Kidney epithelial cell (primary cell): ENCODE data around the gene TTLL5. TPM values are rescaled to one million over a fixed set of nuclear protein-coding genes. Genes with fewer than 3 reads are reported as not detected.

Source experiments
- DNase-seq: peaks from one replicate; pipeline ENCODE4 v3.0.0-alpha.2; 2010; ENCODE audit warnings: low read depth
- H3K27me3 ChIP-seq: 2 replicates; pipeline ENCODE4 v1.6.0; 2011; ENCODE audit warnings: low read length; ENCODE audit not compliant: control insufficient read depth, insufficient read depth
- H3K36me3 ChIP-seq: 2 replicates; pipeline ENCODE4 v1.5.1; 2011; ENCODE audit warnings: low read length; ENCODE audit not compliant: control insufficient read depth, insufficient read depth
- H3K4me3 ChIP-seq: 2 replicates; pipeline ENCODE4 v1.5.1; 2011; ENCODE audit warnings: low read depth, mild to moderate bottlenecking, control low read depth, low read length
- CTCF ChIP-seq: IDR thresholded peaks from 2 replicates; pipeline ENCODE4 v1.5.1; 2011; ENCODE audit warnings: mild to moderate bottlenecking, moderate library complexity, low read length, control low read depth, inconsistent platforms; ENCODE audit not compliant: insufficient read depth, poor library complexity, severe bottlenecking
- total RNA-seq: library from RNA; depleted of rRNA; stranded (reverse); fragments of >200 nt; gene quantifications from 2 replicates; pipeline ENCODE4 v1.2.3, GENCODE V29; 2015

TTLL5 gene
- total RNA-seq, 1 donor from 2014 or later, result 24.7 TPM

DNA sequence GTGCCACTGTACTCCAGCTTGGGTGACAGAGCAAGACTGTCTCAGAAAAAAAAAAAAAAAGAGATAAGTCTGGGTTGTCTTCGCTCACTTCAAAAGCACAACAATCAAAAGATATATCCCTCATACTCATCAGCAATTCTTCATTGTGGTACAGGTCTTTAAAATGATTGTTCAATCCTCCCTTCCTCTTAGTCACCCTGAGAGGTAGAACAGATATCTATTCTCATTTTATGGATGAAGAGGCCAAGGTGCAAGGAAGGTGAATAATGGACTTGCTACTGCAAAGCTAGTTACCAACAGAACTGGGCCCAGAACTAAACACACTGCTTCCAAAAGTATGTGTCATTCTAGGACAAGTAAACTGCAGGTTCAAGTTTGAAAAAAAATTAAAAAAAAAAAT, 7.5 kb upstream of the TTLL5 start:
- no peaks in the 10 kb centered on the region for H3K36me3 ChIP-seq
- no peak overlapping the region for H3K4me3 ChIP-seq
- TF ChIP-seq CTCF, result no peak
- no peak for DNase-seq
- H3K27me3 ChIP-seq, result no peaks in the 10 kb centered on the region

DNA sequence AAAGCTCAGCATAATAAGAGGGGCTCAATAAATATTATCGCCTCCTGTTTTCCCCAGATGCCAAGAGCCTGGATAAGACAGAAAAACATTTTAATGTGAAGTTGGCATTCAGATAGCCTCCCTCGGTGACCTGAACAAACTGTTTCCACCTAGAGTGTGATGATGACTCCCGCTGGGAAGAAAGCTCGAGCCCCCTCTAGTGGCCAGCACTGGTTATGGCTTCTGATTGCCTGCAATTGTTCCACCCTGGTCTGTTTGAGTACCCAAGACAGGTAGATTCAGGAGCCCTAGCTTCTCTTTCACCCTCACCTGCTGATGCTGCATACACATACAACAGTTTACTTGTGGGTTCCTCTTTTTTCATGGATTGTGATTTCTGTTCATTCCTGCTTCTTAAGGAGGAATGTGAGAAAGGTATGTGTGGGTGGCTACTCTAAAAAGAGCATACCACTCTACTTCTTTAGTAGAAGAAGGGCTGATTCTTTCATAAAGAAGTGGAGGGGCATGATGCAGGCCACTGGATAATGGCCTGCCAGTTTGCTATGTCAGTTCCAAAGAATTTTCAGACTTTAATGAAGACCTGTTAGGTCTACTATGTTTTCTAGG, 6.8 kb upstream of the TTLL5 start:
- no peaks in the 10 kb centered on the region for H3K27me3 ChIP-seq
- peak; percentile 95 for TF ChIP-seq CTCF
- no peaks in the 10 kb centered on the region for H3K36me3 ChIP-seq
- no peak for DNase-seq
- H3K4me3 ChIP-seq, result no peak overlapping the region

DNA sequence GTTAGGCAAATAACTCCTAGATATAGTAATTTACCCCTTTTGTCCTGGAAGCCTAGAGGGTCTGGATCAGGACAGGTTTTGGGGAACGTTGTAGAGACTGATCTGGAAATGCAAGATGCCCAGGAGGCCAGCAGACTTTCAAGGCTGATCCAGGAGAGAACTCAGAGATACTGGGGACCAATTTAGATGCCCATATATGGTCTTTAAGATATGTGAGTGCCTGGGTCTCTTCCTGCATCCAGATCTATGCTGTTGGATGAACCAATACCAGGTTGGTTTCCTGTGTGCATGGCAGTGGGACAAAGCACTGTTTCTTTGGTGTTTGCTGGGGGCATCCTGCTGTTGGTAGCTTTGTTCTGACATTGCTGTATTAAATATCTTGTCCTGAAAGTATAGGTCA, 5.8 kb upstream of the TTLL5 start:
- no peak for DNase-seq
- Histone ChIP-seq H3K4me3 (no peak overlapping the region), H3K27me3 (no peaks in the 10 kb centered on the region), H3K36me3 (no peaks in the 10 kb centered on the region)
- no peak for TF ChIP-seq CTCF

DNA sequence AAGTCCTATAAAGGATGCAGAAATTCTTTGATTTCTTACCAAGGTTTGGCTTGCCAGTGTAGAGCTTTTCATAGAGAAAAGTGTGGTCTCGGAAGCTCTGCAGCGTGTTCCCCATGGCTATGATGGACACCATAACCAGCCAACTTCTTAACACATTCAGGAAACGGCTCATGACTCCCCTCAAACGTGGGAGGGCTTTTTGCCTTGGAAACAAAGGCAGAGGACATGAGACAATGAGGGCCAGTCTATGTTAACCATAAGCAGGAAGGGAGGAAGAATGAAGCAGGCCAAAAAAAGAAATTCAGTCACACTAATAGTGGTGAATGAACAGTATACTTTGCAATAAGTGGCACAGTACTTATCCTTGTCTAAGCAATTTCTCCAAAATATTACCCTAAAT, 3.7 kb upstream of the TTLL5 start:
- no peaks in the 10 kb centered on the region for H3K36me3 ChIP-seq
- no peak for DNase-seq
- no peaks in the 10 kb centered on the region for H3K27me3 ChIP-seq
- no peak for TF ChIP-seq CTCF
- no peak overlapping the region for H3K4me3 ChIP-seq

GRCh38 chr14:75658957-75659356, 2.1 kb upstream of the TTLL5 start:
- no peaks in the 10 kb centered on the region for H3K36me3 ChIP-seq
- no peaks in the 10 kb centered on the region for H3K27me3 ChIP-seq
- TF ChIP-seq CTCF, result no peak
- H3K4me3 ChIP-seq, result no peak overlapping the region
- no peak for DNase-seq

DNA sequence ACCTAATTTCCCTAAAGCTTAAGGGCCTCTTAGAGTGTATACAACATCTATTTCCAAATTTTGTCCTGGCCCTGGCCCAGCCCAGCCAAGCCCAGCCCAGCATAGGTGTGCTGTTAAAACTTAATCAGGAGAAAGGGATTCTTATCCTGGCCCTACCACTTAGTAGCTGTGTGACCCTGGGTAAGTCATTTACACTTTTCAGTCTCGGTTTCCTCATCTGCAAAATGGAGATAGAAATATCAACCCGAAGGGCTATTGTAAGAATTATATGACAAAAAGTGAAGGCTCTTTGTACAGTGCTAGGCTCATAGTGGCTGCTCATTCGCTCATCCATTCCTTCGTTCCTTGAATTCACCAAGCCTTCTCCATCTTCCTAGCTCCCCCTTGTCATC, 812 bp upstream of the TTLL5 start:
- no peak for DNase-seq
- no peak for TF ChIP-seq CTCF
- Histone ChIP-seq H3K36me3 (no peaks in the 10 kb centered on the region), H3K4me3 (peak overlapping the region; percentile 73), H3K27me3 (no peaks in the 10 kb centered on the region)
